GM21717 (cell line): ENCODE data around the gene FGFR2.

Experiments
- ATAC-seq: cut with Tn5 transposase; IDR thresholded peaks from one replicate; pipeline ENCODE4 v1.9.1; 2021; ENCODE audit warnings: mild to moderate bottlenecking, moderate library complexity; ENCODE audit not compliant: unreplicated experiment

The FGFR2 gene

DNA sequence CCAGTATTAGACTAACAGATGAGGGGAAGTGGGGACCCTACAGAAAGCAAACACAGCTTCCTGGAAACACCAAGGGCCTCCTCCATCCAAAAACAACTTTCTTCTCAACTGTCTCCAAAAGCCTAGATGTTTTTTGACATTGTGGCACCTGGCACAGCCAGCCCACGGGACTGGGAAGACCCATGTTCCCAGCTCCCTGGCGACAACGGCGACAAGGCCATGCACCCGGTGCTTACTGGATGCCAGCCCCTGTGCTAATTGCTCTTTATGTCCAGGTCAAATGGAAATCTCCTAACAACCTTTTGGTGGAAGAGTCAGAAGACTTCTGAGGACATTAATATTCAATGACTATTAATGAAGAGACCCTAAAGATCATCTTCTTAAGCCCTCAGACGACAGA is 7.1 kb downstream of the FGFR2 start:
- ATAC-seq: no peak

DNA sequence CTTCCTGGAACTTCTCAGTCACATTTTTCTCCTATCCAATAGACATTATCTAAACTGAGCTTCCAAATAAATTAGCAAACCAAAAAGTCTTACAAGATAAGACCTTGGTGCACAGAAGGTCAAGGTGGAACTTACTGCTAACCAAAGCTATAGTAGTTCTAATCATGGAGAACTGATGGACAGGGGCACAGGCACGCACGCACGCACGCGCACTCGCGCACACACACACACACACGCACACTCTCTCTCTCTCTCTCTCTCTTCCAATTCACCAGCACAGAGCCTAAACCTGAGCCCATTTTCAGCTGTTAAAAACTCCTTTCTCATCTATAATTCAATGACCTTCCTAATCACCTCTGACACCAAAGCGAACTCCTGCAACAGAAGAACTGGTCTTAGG is 7.5 kb downstream of the FGFR2 start:
- no peak for ATAC-seq

DNA sequence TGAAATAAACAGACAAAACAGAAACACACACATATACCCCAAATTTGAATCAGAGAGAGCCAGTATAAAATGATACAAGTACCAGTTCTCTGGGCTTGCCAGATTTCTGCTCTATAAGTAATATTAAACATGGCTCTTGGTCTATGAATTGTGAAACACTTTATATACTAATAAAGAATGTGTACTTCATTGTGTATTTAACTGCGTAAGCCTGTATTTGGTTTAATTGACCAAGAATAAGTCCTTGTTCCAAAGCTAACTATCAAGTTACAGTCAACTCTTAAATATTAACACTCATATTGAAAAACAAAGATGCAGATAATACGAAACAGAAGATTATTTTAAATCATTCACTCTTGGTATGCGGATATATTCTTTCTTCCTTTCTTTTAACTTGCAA is 8.7 kb downstream of the FGFR2 start:
- ATAC-seq: no peak

DNA sequence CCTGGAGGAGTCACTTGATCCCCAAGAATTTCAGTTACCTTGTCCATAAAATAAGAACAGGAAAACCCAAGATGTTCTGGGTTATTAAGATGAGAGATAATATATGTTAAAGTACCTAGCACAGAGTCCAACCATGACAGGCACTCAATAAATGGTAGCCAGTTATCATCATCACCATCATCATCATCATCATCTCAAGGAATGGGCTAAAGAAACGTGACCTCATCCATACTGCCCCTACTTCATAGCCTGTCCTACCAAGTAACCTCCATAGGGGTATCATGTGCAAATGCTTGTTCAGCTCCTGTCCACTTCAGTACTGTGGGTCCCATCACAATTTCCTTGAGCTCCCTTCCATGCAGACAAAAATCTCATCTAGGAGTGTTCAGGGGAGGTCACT is 14.4 kb downstream of the FGFR2 start:
- ATAC-seq: no peak

DNA sequence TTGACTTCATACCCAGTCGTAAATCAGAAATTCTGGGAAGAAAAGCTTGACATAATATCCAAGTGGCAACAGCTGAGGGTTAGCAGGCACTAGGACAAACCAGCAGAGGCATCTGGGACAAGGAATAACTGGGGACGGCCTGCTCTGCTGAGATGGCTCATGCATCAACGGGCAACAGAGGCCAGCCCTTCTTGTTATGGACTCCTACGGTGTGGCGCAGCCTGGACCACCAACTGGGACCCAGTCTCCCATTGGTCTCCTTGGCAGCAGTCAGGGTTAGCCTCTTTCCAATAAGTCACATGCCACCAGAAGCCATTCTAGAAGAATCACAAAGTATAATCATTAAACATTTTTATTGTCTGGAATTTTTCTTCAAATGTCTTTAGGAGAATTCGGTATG is 15.0 kb downstream of the FGFR2 start:
- no peak for ATAC-seq

DNA sequence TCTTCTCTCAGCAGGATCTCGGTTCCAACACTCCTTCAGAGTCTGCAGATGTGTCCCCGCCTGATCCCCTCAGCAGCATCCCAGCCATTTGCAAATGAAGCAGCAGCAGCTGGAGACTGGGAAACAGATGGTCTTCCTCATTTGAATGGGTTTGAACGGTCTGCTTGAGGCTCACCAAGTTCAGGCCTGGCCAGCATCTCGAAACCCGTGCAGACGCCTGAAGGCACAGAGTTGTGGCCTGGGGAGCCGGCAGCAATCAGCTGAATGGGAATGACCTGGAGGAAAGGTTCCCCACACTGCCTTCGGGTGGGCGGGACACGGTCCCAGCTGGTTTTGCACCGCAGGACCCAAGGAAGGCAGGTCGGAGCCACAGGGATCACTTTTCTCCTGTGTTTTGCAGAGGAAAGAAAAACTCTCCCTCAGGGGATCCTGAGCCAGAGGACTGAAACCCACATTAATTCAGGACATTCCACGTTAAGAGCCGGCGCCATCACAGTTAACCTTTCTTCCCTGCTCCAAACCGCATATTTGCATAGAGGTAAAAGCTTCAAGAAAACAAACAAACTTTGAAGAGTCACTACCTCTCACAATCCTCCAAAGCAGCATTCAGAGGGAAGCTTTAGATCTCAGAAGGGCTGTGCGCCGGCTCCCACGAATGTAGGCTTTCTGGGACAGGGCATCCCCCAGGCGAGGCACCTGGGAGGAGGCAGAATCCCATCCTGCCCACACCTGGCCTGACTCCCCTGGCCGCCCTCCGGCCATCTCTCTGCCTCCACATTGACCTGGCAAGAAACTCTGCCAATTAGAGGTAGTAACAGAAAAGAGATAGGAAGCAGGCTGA is 17.7 kb downstream of the FGFR2 start:
- no peak for ATAC-seq

DNA sequence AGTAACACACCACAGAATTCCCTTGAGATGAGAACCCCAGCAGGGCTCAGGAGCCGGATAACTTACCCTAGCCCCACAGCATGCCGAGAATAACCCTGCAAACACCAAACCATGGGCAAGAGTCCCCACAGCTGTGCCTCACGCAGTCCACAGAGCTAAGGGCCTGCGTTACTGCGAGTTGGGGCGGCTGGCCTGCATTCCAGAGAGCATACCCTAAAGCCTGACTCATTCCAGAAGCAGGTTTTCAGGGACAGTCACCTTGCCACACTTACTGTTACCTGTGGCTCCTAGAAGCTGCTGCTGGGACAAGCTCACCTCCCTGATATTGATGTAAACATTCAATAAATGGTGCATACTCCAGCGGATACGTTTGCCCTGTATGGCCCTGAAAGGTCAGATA is 18.6 kb downstream of the FGFR2 start:
- ATAC-seq: no peak

DNA sequence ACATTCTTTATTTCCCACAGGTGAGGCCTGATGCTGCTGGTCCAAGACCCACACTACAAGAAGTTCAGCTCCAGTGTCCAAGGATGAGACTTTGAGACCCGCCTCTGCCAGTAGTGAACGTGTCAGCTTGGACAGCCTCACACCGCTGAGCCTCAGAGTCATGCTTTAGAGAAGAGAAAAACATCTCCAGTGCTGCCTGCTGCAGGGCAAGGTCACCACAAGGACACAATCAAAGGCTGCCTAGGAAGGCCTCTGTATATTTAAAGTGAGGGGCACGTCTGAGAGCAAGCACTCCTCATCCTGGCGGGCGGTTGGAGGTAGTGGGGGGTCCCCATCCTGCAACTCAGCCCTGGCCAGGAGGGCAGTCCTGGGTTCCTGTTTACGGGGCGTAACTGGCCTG is 19.3 kb downstream of the FGFR2 start:
- no peak for ATAC-seq

DNA sequence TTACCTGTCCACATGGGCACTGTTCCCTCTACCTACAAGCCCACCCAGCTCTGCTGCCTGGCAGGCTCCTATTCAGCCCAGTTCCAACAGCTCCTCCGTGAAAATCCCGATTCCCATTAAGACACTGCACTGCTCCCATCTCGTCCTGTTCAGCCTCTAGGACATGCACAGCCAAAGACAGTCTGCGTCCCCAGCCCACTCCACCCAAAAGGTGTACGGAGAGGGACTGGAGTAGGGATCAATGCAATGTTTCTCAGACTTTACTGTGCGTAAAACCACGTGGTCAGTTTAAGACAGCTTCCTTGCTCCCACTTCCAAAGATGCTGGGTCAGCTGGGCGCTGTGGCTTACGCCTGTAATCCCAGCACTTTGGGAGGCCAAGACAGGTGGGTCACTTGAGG is 19.9 kb downstream of the FGFR2 start:
- ATAC-seq: no peak

DNA sequence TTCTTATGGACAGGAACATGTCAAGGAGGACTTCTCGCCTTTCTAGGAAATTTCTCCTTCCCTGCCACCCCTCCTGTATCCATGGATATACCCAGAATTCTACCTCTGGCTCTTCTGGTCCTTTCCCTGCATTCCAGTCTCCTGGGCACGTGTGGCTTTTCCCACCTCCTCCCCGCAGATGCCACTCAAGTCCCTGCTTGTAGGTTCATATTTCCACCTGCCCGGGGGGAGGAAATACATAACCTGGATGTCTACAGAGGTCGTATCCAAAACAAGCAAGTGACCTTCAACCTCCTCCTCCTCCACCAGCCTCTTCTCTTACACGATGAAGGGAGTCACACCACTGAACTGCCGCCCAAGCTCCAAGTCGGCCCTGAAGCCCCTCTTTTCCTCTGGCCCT is 20.7 kb downstream of the FGFR2 start:
- no peak for ATAC-seq

DNA sequence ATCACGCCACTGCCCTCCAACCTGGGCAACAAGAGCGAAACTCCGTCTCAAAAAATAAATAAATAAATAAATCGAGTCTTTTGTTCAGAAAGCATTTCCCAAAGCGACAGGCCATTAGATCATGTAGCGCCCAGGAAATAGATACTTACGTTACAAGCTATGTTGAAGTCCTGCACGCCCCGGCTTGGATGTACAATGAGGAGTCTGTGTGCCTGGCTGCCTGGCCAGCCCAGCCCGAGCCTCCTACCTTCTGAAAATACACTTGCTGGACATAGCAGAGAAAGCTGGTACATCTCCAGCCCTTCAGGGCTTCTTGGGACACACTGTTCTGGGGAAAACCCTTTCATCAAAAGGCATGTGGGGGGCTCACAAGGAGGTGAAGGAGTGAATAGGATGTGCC is 22.1 kb downstream of the FGFR2 start:
- no peak for ATAC-seq

DNA sequence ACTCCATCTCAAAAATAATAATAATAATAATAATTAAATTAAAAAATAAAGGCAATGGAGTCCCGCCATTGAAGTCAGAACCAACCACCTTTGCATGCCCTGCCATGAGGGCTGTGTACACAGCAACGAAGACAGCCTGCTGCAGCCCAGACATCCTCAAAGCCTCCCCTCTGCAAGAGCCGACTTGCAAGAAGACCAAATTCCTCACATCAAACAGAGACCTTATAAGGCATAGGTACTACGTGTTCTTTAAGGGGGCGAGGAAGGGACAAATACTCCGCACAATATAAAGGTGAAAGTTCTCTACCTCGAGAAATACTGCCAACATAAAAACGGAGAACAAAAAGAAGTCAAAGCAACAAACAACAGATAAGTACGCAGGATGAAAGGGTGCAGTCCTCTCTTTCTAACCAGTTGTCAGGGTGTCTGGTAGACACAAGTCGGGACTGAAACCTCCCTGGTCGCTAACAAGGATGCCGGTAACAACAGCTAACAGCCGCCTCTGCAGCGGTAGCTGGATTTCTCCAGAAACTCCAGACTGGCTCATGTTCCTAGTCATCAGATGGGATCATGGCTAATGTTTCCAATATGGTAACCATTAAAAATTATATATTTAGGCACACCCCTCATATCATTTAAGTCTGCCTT is 23.6 kb downstream of the FGFR2 start:
- no peak for ATAC-seq

DNA sequence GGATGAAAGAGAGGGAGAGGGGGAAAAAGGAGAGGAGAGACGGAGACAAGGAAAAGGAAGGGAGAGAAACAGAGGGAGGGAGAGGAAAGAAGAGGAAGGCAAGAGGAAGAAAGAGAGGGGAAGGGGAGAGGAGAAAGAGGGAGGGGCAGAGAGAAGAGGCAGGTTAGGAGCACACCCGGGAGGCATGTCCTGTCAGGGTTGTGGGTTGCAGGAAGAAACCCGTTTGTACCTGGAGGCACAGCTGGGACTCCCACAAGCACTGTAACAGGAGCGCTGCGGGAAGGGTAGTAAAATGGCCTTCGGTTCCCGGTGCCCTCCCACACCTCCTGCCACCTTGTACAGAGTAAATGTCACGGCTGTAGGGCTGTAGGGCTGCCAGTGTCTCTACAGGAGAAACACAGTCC is 24.7 kb downstream of the FGFR2 start:
- no peak for ATAC-seq

DNA sequence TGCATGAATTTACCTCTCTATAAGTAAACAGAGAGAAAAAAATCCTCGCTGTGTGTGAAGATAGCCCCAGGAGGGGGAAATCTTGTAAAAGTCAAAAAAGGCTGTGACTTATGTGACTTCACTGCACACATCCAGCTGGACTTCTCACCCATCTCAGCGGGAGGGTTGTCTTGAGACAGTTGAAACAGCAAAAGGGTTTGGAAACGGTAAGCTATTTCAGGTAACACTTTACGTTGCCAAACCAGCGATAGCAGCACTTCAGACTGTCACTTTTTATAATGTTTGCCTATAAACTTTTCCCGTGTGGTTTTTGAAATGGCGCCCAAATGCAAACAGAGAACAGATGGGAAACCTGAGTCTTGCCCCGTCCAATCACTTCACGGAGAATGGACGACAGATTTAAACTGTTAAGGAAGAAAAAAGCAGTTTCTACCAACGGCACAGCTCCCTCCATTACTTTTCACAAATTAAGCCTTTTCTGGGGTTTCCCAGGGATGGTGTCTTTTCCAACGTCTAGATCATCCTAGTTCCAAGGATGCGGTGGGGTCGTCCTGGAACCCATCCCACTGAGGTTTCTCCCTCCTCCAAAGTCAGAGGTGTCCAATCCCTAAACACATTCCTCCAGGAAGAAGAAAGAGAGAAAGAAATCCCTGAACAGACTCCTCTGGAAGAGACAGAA is 25.2 kb downstream of the FGFR2 start:
- no peak for ATAC-seq

DNA sequence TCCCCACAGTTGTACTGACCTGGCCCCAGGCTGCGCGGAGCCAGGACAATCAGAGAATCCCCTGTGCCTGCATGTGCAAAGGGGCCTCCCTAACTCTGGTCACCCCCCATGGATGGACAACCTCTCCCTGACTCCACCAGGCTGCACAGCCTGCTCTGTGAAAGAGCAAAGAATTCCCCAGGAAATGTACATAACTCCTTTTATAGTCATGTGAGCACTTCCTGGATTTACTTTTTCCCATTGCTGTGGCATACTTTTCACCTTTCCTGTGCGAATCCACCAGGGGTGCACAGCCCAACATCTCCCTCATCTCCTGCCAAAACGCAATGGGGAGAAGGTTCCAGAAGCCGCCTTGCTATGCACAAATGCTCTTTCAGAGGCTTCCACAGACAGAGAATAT is 27.9 kb downstream of the FGFR2 start:
- ATAC-seq: no peak

DNA sequence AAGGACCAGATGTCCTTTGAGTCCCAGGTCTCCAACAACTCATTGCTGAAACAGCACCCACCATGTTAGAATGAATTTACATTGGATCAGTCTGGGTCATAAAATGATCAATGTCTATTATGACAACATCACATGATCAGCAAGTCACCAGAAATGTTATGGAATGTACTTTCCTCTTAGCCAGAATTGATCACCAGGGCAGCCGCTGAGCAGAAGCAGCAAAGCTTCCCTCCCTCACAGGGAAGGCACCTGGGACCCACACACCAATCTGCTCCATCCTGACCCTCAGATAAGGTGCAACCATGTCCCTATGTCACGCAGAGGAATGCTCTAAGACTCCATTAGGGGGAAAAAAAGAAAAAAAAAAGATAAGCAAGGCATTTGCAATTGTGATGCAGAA is 30.0 kb downstream of the FGFR2 start:
- no peak for ATAC-seq

DNA sequence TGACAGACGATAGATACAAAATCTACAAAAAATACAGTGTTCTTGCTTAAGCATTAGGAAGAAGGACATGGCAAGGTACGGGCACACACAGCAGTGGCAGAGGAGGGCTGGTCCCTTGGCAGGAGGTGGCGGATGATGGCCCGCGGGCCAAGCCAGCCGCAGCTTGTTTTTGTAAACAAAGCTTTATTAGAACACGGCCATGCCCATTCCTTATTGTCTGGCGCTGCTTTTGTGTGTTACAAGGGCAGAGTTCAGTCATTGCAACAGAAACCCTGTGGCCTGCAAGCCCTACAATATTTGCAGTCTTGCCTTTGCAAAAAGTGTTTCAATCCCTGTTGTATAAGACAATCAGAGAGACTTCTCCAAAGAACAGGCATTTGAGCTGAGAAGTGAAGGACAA is 30.7 kb downstream of the FGFR2 start:
- no peak for ATAC-seq

DNA sequence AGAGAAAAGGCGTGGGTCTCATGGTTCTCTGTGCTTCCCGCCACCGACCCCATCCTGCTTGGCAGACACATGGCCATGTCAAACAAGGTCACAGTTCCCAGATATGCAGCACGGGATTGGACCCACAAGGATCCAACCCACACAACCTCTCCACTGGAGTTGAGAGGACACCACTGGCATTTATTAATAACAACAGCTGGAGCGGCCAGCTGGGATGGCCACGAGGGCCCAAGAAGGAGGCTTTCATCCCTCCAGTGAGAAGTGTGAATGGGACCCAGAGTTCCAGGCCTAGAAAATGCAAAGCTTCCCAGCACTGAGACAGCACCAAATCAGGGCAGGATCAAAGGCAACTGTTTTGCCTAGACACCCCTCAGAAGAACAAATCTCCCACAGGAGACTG is 31.5 kb downstream of the FGFR2 start:
- no peak for ATAC-seq

DNA sequence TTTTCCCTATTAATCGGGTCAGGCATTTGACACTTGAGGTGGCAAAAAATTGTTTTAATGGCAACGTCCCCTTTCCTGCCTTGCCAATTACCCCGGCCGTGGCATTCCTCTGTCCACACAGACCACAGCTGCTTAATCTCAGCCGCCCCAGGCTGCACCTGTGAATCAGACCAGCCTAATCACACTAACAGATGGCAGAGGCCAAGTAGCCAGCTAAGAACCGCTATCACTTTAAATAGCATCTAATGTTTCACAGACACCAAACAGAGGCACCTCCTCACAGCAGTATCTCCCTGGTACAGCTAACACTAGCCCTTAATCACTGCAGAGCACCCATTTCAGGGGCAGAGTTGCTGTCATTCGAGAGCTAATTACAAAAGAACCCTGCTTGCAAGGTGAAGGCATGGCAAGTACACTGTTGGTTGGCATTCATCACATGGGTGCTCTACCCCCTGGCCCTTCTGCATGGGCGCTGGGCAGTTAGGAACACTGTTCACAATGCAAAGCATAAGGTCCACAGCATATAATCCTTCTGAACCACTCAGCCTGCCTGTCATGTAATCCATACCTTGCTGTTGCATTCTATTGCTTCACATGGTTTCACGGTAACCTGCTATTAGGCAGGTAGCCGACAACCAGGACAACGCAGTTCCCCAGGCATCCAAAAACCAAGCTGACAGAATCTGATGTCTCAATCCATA is 38.8 kb downstream of the FGFR2 start:
- no peak for ATAC-seq

DNA sequence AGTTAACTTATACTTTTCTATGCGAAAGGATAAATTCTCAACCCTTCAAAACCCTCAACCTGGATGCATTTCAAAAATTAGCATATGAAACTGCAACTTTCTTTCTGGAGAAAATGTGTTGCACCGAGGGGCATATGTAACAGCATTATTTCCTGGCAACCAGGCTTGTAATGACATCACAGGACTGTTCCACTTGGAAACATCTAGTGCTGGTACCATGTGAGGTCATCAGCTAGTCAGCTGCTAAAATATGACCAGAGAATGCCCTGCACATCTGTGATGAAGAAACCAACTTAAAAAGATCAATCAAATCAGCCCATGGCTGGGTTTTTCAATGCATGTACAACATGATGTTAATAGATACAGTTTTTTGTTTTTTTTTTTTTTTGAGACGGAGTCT is 40.0 kb downstream of the FGFR2 start:
- no peak for ATAC-seq

DNA sequence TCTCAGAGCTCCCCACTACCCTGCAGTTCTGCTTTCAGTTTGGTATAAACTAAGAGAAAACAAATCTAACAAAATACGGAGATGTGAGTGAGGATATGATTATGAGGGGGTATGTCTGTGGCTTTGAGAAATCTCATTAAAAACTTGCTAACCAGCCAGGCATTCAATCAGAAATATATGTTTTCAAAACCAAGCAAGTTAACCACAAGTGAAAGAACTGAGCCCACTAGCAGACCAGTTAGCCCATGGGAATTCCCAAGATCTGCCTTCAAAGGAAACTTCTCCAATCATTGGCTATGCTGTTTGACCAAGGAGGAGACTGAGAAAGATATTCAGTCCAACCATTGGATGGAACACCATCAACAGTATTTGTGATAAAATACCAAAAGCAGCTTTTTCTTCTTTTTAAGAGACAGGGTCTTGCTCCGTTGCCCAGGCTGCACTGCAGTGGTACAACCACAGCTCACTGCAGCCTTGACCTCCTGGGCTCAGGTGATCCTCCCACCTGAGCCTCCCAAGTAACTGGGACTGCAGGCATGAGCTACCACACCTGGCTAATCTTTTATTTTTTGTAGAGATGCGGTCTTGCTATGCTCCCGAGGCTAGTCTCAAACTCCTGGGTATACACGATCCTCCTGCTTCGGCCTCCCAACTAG is 41.2 kb downstream of the FGFR2 start:
- ATAC-seq: no peak
